ENCODE measurements around the gene PAQR5. TPM values are rescaled to one million over a fixed set of nuclear protein-coding genes. Genes with fewer than 3 reads are reported as not detected.

PAQR5 gene
- polyA plus RNA-seq, 3 donors, result 31.1 to 33.8 (median 33.2) TPM

DNA sequence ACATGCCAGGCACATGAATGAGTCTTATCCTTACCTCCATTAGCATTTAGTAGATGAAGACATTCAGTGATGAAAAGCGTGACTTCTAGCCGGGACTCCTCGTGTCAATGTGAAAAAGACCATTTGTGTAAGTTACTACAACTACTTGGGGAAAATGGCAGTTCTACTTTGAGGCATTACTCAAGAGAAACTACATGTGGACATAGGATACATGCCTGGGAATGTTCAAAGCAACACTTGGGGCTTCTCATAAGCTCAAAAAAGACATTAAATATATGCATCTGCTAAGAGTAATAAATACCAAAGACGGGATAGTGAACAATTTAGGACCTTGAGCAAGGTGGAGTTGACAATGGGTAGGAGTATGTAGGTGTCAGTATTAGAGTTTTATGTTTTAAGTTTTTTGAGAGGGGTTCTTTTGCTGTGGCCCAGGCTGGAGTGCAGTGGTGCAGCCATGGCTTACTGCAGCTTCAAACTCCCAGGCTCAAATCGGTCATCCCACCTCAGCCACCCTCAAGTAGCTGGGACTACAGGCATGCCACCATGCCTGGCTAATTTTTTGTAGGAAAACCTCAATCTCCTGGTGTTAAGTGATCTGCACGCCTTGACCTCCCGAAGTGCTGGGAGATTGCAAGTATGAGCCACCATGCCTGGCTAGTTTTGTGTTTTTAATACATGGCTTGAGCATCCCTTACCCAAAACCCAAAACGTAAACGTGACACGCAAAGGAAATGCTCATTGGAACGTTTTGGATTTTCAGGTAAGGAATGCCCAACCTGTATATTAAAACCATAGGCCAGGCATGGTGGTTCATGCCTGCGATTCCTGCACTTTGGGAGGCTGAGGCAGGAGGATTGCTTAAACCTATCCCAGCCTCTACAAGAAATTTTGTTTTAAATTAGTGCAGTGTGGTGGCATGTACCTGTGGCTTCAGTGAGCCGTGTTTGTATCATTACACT is 157.8 kb downstream of the PAQR5 start:
- DNase-seq (ENCODE audit: low read depth in 3 of 3, low spot score in 2 of 3), result no peak

Other genes with a start within 250 kb of the PAQR5 start
- 10 to 100 TPM; 47.5 to 48.7 (median 48.6) TPM for gene GLCE, start 138.3 kb upstream of the PAQR5 start, polyA plus RNA-seq (ENCODE audit: insufficient read length in 3 of 3)
- gene KIF23, start 115.4 kb downstream of the PAQR5 start, polyA plus RNA-seq (ENCODE audit: insufficient read length in 3 of 3), result 10 to 100 TPM; 33.9 to 39.0 (median 36.5) TPM
- gene RPLP1, start 153.9 kb downstream of the PAQR5 start, polyA plus RNA-seq (ENCODE audit: insufficient read length in 3 of 3), result 1,000 to 10,000 TPM; 1,166 to 1,432 (median 1,332) TPM